HG02943 (cell line): ENCODE results near the gene ITPRIP.
A peak's percentile ranks its signal among the peaks of the same experiment; 100 is the strongest.

Source experiments
- ATAC-seq: cut with Tn5 transposase; IDR thresholded peaks from one replicate; pipeline ENCODE4 v1.9.1; 2021; ENCODE audit warnings: mild to moderate bottlenecking, low read depth, moderate library complexity; ENCODE audit not compliant: unreplicated experiment

Gene ITPRIP

GRCh38 chr10:104342941-104343411, 4.7 kb upstream of the ITPRIP start:
- ATAC-seq: no peak

- ATAC-seq: no peak
Measured at GRCh38 chr10:104340641-104341040, 2.4 kb upstream of the ITPRIP start.

DNA sequence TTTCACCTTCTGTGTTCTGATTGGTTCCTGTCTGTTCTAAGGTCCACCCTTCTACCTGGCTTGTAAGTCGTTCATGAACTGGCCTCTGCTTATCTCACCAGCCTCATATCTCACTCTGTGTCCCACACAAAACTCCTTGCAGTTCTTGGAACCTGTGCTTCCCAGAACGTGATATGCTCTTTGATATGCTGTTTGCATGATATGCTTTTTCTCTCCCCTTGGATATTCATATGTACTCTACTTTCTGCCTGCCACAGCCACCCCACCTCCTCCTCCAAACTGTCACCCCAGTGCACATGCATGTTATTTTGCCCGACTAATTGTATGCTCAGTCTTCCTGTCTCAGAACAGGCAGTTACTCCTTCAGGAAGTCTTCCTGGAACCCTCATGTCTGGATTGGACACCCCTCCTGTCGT, 1.9 kb upstream of the ITPRIP start:
- no peak for ATAC-seq

GRCh38 chr10:104339469-104340110, 1.3 kb upstream of the ITPRIP start:
- ATAC-seq: no peak

- peak; percentile 42 for ATAC-seq
Measured at GRCh38 chr10:104337521-104337984, 712 bp downstream of the ITPRIP start.

DNA sequence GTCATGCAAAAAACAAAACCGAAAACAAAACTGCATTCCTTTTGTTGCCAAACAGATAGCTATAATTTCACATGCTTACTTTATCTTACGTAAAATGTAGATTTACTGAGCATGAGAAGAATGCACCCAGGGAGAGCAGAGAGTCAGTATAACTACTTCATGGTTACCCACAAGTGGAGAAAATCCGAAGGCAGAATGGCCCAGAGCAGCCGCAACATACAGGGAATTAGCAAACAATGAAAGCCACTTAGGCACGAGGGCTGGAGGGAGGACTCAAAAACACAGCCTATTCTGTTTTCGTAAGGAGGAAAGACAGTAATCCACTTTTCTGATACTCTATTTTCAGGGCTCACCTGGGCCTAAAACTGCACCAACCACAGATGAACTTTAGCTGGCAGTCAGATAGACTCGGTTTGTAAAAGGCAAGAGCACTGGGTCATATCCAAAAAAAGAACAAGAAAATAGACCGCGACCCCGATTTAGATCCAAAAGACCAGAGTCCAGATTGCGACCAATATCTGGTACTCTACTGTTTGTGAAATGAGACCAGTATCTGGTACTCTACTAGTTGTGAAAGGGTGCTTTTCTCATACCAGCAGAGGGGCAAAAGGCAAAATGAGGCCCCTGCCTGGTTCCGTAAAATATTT, 1.3 kb downstream of the ITPRIP start:
- peak; percentile 17 for ATAC-seq

GRCh38 chr10:104334965-104335650, 3.2 kb downstream of the ITPRIP start:
- no peak for ATAC-seq

DNA sequence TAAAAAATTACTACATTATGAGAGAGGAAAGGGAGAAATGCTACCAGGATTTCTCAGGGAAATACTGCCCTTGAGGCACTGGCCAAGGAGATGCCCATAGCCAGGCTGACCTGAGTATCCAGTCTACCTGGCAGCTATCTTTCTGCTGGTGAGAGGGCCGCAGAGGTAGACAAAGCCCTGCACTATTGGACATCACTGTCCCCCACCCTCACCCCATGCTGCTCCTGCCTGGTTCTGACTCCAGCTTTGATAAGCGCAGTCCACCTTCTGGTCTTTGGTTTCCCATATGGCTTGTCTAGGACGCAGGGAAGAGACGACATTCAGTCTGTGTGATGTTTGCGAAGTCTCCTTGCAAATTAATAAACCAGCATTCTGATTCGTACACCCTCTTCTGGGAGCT, 3.7 kb downstream of the ITPRIP start:
- no peak for ATAC-seq

DNA sequence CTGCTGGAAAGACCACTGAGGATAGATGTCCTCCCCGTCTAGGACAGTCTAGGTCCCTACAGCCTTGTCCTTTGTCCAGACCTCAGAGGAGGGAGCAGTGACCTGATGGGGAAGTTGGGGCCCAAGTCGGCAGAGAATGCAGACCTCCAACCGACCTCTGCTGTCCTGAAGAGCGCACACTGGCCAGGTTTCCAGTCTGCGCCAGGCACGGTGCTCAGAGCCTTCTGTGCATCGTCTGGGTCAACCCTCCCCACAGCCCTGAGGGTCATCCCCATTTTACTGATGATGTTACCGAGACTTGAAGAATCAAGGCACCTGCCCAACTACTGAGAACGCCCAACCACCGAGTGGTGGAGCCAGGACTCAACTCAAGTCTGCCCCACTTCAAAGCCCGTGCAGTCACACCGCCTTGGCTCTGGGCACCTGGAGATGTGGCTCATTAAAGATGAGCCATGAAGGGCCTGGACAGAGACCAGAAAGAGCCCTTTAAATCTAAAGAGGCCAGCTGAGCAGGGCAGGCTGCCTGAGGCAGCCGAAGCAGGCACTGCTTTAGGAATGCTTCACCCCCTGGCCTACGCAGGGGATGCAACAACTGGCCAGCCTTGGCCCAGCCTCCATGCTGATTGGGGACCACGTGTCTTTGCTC, 4.4 kb downstream of the ITPRIP start:
- ATAC-seq: no peak

- no peak for ATAC-seq
Measured at GRCh38 chr10:104333032-104333727, 5.1 kb downstream of the ITPRIP start.

GRCh38 chr10:104332243-104333031, 5.8 kb downstream of the ITPRIP start:
- ATAC-seq: no peak

- ATAC-seq: no peak
Measured at GRCh38 chr10:104331208-104331838, 6.9 kb downstream of the ITPRIP start.

DNA sequence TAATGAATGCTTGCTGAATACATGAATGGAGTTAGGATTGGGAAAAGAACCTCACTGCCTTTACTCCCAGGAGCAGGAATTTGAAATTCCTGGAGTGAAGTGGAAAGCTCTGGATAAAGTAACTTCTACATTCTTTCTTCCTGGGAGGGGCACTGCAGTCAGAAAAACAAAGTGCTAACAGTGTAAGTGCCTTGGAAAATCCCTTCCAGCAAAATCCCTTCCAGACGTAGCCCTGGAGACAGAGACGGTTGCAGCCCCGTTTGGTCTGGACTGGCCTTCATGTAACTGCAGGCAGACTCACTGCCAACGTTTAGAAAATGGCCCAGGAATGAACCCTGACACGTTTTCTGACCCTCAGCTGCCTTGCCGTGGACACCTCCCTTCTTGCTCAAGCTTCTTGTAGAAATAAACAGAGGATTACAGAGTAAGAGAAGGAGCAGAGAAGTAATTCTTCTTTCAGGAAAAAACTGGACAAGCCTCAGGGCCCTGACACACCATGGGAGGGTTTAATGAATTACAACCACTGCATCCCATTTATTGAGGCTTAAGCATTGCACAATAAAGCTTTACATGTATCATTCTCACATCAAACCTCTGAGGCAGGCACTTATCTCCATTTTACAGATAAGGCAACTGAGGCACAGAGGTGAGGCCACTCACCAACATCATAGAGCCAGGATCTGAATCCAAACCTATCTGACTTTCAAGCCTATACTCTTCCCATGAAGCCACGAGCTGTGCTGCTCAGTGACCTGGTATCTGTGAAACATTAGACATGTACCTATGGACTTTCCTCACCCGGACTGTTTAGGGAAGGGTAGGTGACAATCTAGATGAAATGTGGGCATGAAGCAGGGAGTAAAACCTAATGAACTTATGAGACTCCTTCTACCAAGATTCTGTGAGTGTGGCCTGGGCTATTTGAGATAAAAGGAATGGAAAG, 7.8 kb downstream of the ITPRIP start:
- no peak for ATAC-seq

DNA sequence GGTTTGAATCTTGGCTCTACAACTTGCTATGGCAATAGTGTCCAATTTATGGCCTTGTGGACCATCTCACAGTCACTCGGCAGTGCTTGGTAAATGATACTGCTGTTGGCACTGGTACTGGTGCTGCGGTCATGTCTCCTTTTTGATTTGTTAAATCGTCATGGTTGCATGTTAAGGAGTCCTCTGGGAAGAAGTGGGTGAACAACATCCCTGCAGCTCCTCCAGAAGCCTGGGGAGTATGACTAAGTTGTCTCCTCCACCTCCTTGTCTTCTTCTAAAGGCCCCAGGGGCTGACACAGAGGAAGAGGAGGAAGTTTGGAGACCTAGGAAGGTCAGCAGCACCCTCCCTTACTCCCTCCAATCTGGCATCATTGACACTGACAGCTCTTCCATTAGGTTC, 8.5 kb downstream of the ITPRIP start:
- no peak for ATAC-seq

DNA sequence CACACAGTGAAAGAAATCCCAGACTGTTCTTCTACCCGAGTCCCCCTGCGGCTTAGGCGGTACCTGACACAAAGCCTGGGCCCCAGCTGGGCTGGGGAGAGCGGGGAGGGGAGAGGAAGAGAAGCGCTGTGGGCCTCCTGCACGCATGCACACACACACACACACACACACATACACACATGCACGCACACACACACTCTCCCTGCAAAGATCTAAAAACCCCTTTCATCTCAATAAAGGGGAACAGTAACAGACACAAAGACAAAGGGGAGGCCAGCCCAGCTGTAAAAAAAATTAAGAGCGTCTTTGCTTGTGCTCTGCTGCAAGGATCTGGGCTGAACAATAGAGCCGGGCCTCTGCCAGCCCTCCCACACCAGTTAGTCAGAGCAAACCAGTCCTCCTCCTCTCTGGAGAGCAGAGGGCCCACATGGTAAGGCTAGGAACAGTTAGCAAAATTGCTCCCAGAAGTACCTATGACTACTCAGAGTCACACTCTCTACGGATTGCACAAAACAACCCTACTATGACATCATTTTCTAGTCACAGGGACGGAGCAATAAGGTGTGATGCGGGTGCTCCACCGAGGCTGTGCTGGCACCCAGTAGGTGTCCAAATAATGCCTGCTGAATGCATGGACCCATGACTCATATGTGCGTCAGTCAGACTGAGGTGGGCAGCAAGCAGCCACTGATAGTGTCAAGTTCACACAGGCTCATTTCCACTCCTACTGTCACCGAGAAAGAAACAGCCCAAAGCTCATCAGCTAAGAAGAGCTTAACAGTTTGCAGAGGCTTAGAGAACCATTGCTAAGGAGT, 9.2 kb downstream of the ITPRIP start:
- no peak for ATAC-seq

DNA sequence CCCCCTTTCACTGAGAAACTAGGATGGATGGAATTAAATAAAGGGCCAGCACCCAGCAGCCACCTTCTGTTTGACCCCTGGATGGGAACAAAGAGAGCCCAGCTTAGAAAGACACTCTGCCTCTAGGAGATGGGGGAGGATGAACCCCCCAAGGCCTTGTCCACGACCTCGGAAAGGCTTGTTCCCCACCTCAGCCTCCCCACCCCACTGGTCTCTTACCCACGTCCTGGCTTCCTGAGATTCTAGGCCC, 9.7 kb downstream of the ITPRIP start:
- no peak for ATAC-seq

GRCh38 chr10:104327745-104328645, 10.3 kb downstream of the ITPRIP start:
- ATAC-seq: no peak
